PC-3 (cell line): ENCODE results near the gene TYW1. TPM values are rescaled to one million over a fixed set of nuclear protein-coding genes. Genes with fewer than 3 reads are reported as not detected.
A peak's percentile ranks its signal among the peaks of the same experiment; 100 is the strongest.
"Not testable (repeated sequence)": the region's sequence is repeated elsewhere in the genome, so short reads cannot be mapped to it uniquely, and the experiment has no call there.

ENCODE experiments used
- ATAC-seq: fragments of 200-7000 bp; cut with Tn5 transposase; 2 replicates; pipeline ENCODE4 v1.9.1; 2020; ENCODE audit warnings: mild to moderate bottlenecking, moderate library complexity
- BruUV-seq: library from RNA; stranded (reverse); fragments of 400-500 nt; replicated peaks from 2 replicates; lab custom pipeline; 2021; lab: Mats Ljungman, UMichigan
- CTCF ChIA-PET: fragments of 300-600 bp; sonication (Branson Sonifier 250); formaldehyde crosslinking; loops from one replicate; lab custom pipeline; 2022; ENCODE audit warnings: antibody characterized with exemption; lab: Charles Lee
- POLR2A ChIA-PET: fragments of 300-600 bp; sonication (Branson Sonifier 250); formaldehyde crosslinking; loops from one replicate; lab custom pipeline; 2022; ENCODE audit warnings: antibody characterized with exemption; ENCODE audit not compliant: unreplicated experiment; lab: Charles Lee
- DNase-seq: peaks from one replicate; pipeline ENCODE4 v3.0.0-alpha.2; 2015
- H2AFZ ChIP-seq: fragments of 300-600 bp; sonication (generic); 2 replicates; pipeline ENCODE4 v1.6.0; 2016; ENCODE audit warnings: antibody characterized with exemption, low read length
- H3F3A ChIP-seq: fragments of 300-600 bp; sonication (generic); one replicate; pipeline ENCODE4 v1.6.0; 2017; ENCODE audit warnings: antibody characterized with exemption, low read length, control low read depth, mild to moderate bottlenecking; ENCODE audit not compliant: unreplicated experiment
- H3K27ac ChIP-seq: fragments of 300-600 bp; sonication (generic); 2 replicates; pipeline ENCODE4 v1.5.1; 2016; ENCODE audit warnings: mild to moderate bottlenecking, low read length
- H3K27me3 ChIP-seq: fragments of 300-600 bp; sonication (generic); 2 replicates; pipeline ENCODE4 v1.6.1; 2016; ENCODE audit warnings: low read length, mixed read lengths
- H3K36me3 ChIP-seq: fragments of 300-600 bp; sonication (generic); 2 replicates; pipeline ENCODE4 v1.6.1; 2016; ENCODE audit warnings: low read depth, mixed run types, low read length, mixed read lengths
- H3K4me1 ChIP-seq: fragments of 300-600 bp; sonication (generic); 2 replicates; pipeline ENCODE4 v1.5.1; 2016; ENCODE audit warnings: low read length; ENCODE audit not compliant: insufficient read depth
- H3K4me2 ChIP-seq: fragments of 300-600 bp; sonication (generic); 2 replicates; pipeline ENCODE4 v1.6.0; 2016; ENCODE audit warnings: low read length
- H3K4me3 ChIP-seq: fragments of 300-600 bp; sonication (generic); 2 replicates; pipeline ENCODE4 v1.5.1; 2016; ENCODE audit warnings: mild to moderate bottlenecking, low read length, mixed read lengths
- H3K79me2 ChIP-seq: fragments of 300-600 bp; sonication (generic); 2 replicates; pipeline ENCODE4 v1.6.1; 2017; ENCODE audit warnings: low read length, mixed read lengths
- H3K9ac ChIP-seq: fragments of 300-600 bp; sonication (generic); 2 replicates; pipeline ENCODE4 v1.6.0; 2016; ENCODE audit warnings: mild to moderate bottlenecking, low read length
- H3K9me2 ChIP-seq: fragments of 300-600 bp; sonication (generic); replicated peaks from 2 replicates; pipeline ENCODE4 v1.6.1; 2016; ENCODE audit warnings: mixed run types, low read length, mixed read lengths
- H3K9me3 ChIP-seq: fragments of 300-600 bp; sonication (generic); 2 replicates; pipeline ENCODE4 v1.6.1; 2016; ENCODE audit warnings: low read length, mixed read lengths
- H4K20me1 ChIP-seq: fragments of 300-600 bp; sonication (generic); 2 replicates; pipeline ENCODE4 v1.6.1; 2016; ENCODE audit warnings: low read length, mixed read lengths
- EZH2 ChIP-seq: fragments of 300-600 bp; sonication (generic); IDR thresholded peaks from one replicate; pipeline ENCODE4 v1.6.1; 2017; ENCODE audit warnings: antibody characterized with exemption, mild to moderate bottlenecking, low read length; ENCODE audit not compliant: unreplicated experiment
- EZH2phosphoT487 ChIP-seq: fragments of 300-600 bp; sonication (generic); IDR thresholded peaks from 2 replicates; pipeline ENCODE4 v1.6.1; 2018; ENCODE audit warnings: mild to moderate bottlenecking, antibody characterized with exemption, low read length, borderline replicate concordance
- intact Hi-C: fragments of 100-400 bp; cut with micrococcal nuclease; formaldehyde crosslinking; loops from 2 replicates; pipeline ENCODE4 v1.9.0; 2023
- total RNA-seq: library from RNA; depleted of rRNA; stranded (reverse); fragments of >200 nt; gene quantifications from 2 replicates; pipeline ENCODE4 v1.2.3, GENCODE V29; 2014
- TF ChIP-seq, protein P1 (sequence below): fragments of 300-600 bp; sonication (generic); conservative IDR thresholded peaks from 2 replicates; pipeline ENCODE4 v1.5.1; 2017; ENCODE audit warnings: antibody characterized with exemption, low read depth, mild to moderate bottlenecking, low read length

TYW1 gene
- total RNA-seq, 1 experiment from 2014 or later = 13.4 TPM

DNA sequence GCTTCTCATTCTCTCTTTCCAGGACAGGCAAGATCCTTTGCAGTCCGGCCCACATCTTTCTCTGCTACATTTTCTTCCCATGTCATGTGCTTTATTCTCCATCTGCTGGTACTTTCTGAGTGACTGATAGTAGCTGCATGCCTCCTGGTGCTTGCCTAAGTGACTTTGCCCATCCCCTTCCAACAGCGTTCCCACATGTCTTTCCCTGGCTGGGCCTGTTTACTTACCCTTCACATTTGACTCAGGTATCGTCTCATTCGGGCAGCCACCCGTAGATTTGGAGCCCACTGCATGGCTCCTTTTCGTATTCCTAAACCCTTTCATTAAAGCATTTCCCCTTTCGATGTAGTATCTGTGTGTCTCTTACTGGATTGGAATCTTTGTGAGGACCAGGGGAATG lies 24.6 kb downstream of the TYW1 start:
- intact Hi-C loops = no loop called here
- TF ChIP-seq EZH2 (no peak), EZH2phosphoT487 (no peak)
- TF ChIP-seq, protein P1, sequence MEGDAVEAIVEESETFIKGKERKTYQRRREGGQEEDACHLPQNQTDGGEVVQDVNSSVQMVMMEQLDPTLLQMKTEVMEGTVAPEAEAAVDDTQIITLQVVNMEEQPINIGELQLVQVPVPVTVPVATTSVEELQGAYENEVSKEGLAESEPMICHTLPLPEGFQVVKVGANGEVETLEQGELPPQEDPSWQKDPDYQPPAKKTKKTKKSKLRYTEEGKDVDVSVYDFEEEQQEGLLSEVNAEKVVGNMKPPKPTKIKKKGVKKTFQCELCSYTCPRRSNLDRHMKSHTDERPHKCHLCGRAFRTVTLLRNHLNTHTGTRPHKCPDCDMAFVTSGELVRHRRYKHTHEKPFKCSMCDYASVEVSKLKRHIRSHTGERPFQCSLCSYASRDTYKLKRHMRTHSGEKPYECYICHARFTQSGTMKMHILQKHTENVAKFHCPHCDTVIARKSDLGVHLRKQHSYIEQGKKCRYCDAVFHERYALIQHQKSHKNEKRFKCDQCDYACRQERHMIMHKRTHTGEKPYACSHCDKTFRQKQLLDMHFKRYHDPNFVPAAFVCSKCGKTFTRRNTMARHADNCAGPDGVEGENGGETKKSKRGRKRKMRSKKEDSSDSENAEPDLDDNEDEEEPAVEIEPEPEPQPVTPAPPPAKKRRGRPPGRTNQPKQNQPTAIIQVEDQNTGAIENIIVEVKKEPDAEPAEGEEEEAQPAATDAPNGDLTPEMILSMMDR = no peak
- H3K27me3 ChIP-seq = no peaks in the 10 kb centered on the region

DNA sequence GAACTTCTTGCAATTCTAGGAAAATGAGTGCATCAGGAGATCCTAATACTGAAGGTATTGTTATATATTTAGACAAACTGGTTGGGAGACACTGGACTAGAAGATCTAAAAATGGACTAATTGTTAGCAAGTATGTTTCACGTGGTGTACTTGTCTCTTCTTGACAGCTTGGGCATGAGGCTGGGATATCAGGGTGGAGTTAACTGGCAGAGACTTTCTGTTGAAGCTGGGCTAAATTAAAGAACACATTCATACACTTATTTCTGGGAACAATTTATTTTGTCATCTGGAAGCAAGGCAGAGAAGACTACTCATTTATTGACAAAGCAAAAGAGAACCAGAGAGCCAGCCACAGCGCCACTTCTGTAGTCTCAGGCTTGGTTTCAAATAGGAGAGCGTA lies 25.9 kb downstream of the TYW1 start:
- ChIA-PET POLR2A (no interaction called here), CTCF (no interaction called here)
- Histone ChIP-seq H3K9me3 (no peaks in the 10 kb centered on the region), H3K4me3 (no peak overlapping the region), H3K4me1 (peaks cover 20% of the 10 kb centered on the region; the same call in 1 of the 2 replicates), H3K27ac (no peak overlapping the region), H2AFZ (no peak overlapping the region), H3K4me2 (no peak overlapping the region), H3K9me2 (no peaks in the 10 kb centered on the region), H4K20me1 (no peaks in the 10 kb centered on the region), H3K79me2 (no peaks in the 10 kb centered on the region), H3K9ac (no peak overlapping the region), H3F3A (no peaks in the 10 kb centered on the region), H3K36me3 (peaks cover 9% of the 10 kb centered on the region), H3K27me3 (no peaks in the 10 kb centered on the region)
- TF ChIP-seq EZH2 (no peak), EZH2phosphoT487 (no peak)
- TF ChIP-seq, protein P1 = no peak
- DNase-seq = no peak
- no peak for ATAC-seq
- intact Hi-C loops = no loop called here
- no TSS peak for BruUV-seq

More for the DNA sequence above, 24.6 kb downstream of the TYW1 start:
- Histone ChIP-seq H4K20me1 (no peaks in the 10 kb centered on the region), H3K4me2 (no peak overlapping the region), H3K79me2 (no peaks in the 10 kb centered on the region), H3K9ac (no peak overlapping the region), H3K4me3 (no peak overlapping the region), H3K9me3 (no peaks in the 10 kb centered on the region), H3K27ac (no peak overlapping the region), H3K36me3 (peaks cover 9% of the 10 kb centered on the region), H2AFZ (no peak overlapping the region), H3F3A (no peaks in the 10 kb centered on the region), H3K9me2 (no peaks in the 10 kb centered on the region), H3K4me1 (peaks cover 20% of the 10 kb centered on the region; the same call in 1 of the 2 replicates)
- DNase-seq = no peak
- CTCF ChIA-PET = no interaction called here
- no TSS peak for BruUV-seq
- ATAC-seq = no peak
- POLR2A ChIA-PET = no interaction called here

DNA sequence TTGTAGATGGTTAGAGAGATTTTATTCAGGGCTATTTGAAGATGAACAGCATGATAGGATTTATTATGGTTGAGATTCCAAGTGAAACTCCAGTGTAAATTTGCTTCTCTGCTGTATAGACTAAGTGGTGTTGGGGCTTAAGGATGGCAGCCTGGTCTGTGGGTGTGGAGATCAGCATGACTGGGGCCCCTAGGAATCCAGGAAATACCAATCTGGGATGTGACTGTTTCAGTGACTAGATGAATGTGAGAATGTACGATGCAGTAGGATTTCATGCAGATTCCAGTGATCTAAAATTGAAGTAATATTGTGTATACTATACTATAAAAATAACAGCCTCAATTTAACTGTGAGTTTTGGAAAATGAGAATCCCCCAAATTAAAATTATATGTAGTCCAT lies 28.8 kb downstream of the TYW1 start:
- H2AFZ ChIP-seq, H3K27me3 ChIP-seq, H3K4me2 ChIP-seq, H3F3A ChIP-seq, intact Hi-C loops, H3K9me3 ChIP-seq, H3K4me1 ChIP-seq, H3K27ac ChIP-seq, H3K9me2 ChIP-seq, H3K79me2 ChIP-seq, H4K20me1 ChIP-seq, H3K9ac ChIP-seq, BruUV-seq, H3K4me3 ChIP-seq, POLR2A ChIA-PET: not testable (repeated sequence)
- peak; percentile 13 for DNase-seq
- ATAC-seq = peak; percentile 97
- peaks cover 16% of the 10 kb centered on the region for H3K36me3 ChIP-seq
- CTCF ChIA-PET = interaction anchor here (0.6 kb wide), 1 partner anchor 30 kb away, joined by 3 read pairs; the partner anchor contains the start of gene SBDS

DNA sequence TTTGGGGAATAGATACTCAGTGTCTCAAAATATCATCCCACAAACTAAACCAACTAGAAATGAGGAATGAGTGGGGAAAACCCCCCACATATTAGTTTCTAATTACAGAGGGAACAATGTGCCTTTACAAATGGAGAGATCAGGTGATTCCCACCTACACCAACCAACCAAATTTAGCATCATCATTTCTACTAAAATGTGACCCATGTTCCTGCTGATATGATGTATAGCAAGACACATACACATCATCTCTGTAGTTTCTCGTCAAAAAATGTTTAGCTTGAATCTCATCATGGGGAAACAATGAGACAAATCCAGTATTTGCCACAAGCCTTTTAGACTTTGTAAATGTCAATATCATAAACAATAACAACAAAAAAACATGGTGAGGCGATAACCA lies 35.1 kb downstream of the TYW1 start:
- H3F3A ChIP-seq, CTCF ChIA-PET, H3K27ac ChIP-seq, H3K27me3 ChIP-seq, H3K79me2 ChIP-seq, H4K20me1 ChIP-seq, DNase-seq, H3K4me3 ChIP-seq, H2AFZ ChIP-seq, H3K4me1 ChIP-seq, H3K36me3 ChIP-seq, BruUV-seq, intact Hi-C loops, H3K9me2 ChIP-seq, H3K4me2 ChIP-seq, POLR2A ChIA-PET, ATAC-seq, H3K9me3 ChIP-seq, H3K9ac ChIP-seq: not testable (repeated sequence)
